ENCODE measurements around the gene PITPNC1.

The PITPNC1 gene

GRCh38 chr17:67360880-67361279 is 16.2 kb upstream of the PITPNC1 start:
- DNase-seq (ENCODE audit: low spot score), result no peak
- in situ Hi-C loops (cut with MboI; ENCODE audit: low pct_unique_long_range_greater_than_20kb, low sequenced_read_pairs, unreplicated experiment), result no loop called here
- TF ChIP-seq CTCF (IDR thresholded peaks at IDR 0.05; ENCODE audit: extremely low read depth, insufficient read depth, missing control alignments), result no peak

- TF ChIP-seq CTCF (IDR thresholded peaks at IDR 0.05; ENCODE audit: extremely low read depth, insufficient read depth, missing control alignments), result no peak
- in situ Hi-C loops (cut with MboI; ENCODE audit: low pct_unique_long_range_greater_than_20kb, low sequenced_read_pairs, unreplicated experiment), result no loop called here
- no peak for DNase-seq (ENCODE audit: low spot score)
Measured at GRCh38 chr17:67362173-67362572, 14.9 kb upstream of the PITPNC1 start.

GRCh38 chr17:67364847-67365737 is 12.0 kb upstream of the PITPNC1 start:
- DNase-seq (ENCODE audit: low spot score), result no peak
- TF ChIP-seq CTCF (IDR thresholded peaks at IDR 0.05; ENCODE audit: extremely low read depth, insufficient read depth, missing control alignments), result no peak
- in situ Hi-C loops (cut with MboI; ENCODE audit: low pct_unique_long_range_greater_than_20kb, low sequenced_read_pairs, unreplicated experiment), result no loop called here

- no peak for DNase-seq (ENCODE audit: low spot score)
- in situ Hi-C loops (cut with MboI; ENCODE audit: low pct_unique_long_range_greater_than_20kb, low sequenced_read_pairs, unreplicated experiment), result no loop called here
- TF ChIP-seq CTCF (IDR thresholded peaks at IDR 0.05; ENCODE audit: extremely low read depth, insufficient read depth, missing control alignments), result no peak
Measured at GRCh38 chr17:67365738-67366192, 11.3 kb upstream of the PITPNC1 start.

- in situ Hi-C loops (cut with MboI; ENCODE audit: low pct_unique_long_range_greater_than_20kb, low sequenced_read_pairs, unreplicated experiment), result no loop called here
- peak; percentile 92 for DNase-seq (ENCODE audit: low spot score)
- no peak for TF ChIP-seq CTCF (IDR thresholded peaks at IDR 0.05; ENCODE audit: extremely low read depth, insufficient read depth, missing control alignments)
Measured at GRCh38 chr17:67366193-67367157, 10.6 kb upstream of the PITPNC1 start, which contains the start of gene PSMD12. Gene PSMD12, minus strand, starts transcription at chr17:67366577. Its CDS starts 58 bp downstream, at chr17:67366519.

GRCh38 chr17:67369676-67370075 is 7.4 kb upstream of the PITPNC1 start:
- no peak for DNase-seq (ENCODE audit: low spot score)
- in situ Hi-C loops (cut with MboI; ENCODE audit: low pct_unique_long_range_greater_than_20kb, low sequenced_read_pairs, unreplicated experiment), result loop anchor here (10.0 kb wide), 1 partner anchor 315 kb away; no protein-coding TSS in a partner anchor
- TF ChIP-seq CTCF (IDR thresholded peaks at IDR 0.05; ENCODE audit: extremely low read depth, insufficient read depth, missing control alignments), result no peak
